Upper lobe of left lung (tissue), 6 donors: ENCODE results near the gene RHBDF1. TPM values are rescaled to one million over a fixed set of nuclear protein-coding genes. Genes with fewer than 3 reads are reported as not detected.
"Not testable (repeated sequence)": the region's sequence is repeated elsewhere in the genome, so short reads cannot be mapped to it uniquely, and the experiment has no call there.

Source experiments
- ATAC-seq, 2 donors: fragments of 200-7000 bp; cut with Tn5 transposase; one replicate each; pipeline ENCODE4 v1.9.1; 2022; ENCODE audit warnings: mild to moderate bottlenecking in 2 of 2, moderate library complexity in 2 of 2; ENCODE audit not compliant: low FRiP score in 2 of 2
- DNase-seq, 2 donors: peaks; one replicate each; pipeline ENCODE4 v3.0.0-alpha.2; 2019 to 2020
- H3K27ac ChIP-seq, 4 donors: fragments of 200-600 bp; sonication (generic); one replicate each; pipeline ENCODE4 v1.5.1; 2016 to 2019
- H3K27me3 ChIP-seq, 4 donors: fragments of 200-600 bp; sonication (generic); one replicate each; pipeline ENCODE4 v1.5.1; 2017 to 2019
- H3K36me3 ChIP-seq, 4 donors: fragments of 200-600 bp; sonication (generic); one replicate each; pipeline ENCODE4 v1.5.1; 2016 to 2019
- H3K4me1 ChIP-seq, 4 donors: fragments of 200-600 bp; sonication (generic); one replicate each; pipeline ENCODE4 v1.5.1; 2018 to 2019
- H3K4me3 ChIP-seq, 4 donors: fragments of 200-600 bp; sonication (generic); one replicate each; pipeline ENCODE4 v1.5.1; 2017 to 2019; ENCODE audit warnings: mild to moderate bottlenecking in 2 of 4, moderate library complexity in 1 of 4
- H3K9me3 ChIP-seq, 4 donors: fragments of 200-600 bp; sonication (generic); one replicate each; pipeline ENCODE4 v1.5.1; 2018 to 2019
- CTCF ChIP-seq, 6 experiments: fragments of 450-650 bp in 4 of 6; fragments of 200-600 bp in 2 of 6; sonication (generic) in 2 of 6; IDR thresholded peaks; one replicate each; pipeline ENCODE4 v1.5.1; 2016 to 2019; ENCODE audit warnings: antibody characterized with exemption in 6 of 6
- EP300 ChIP-seq, 4 donors: sonication (generic); formaldehyde crosslinking; IDR thresholded peaks; one replicate each; pipeline ENCODE4 v1.5.1; 2017; ENCODE audit warnings: antibody characterized with exemption in 4 of 4, control low read depth in 2 of 4
- POLR2A ChIP-seq, 4 donors: fragments of 450-650 bp; IDR thresholded peaks; one replicate each; pipeline ENCODE4 v1.5.1; 2016 to 2017; ENCODE audit warnings: antibody characterized with exemption in 4 of 4, mild to moderate bottlenecking in 2 of 4
- POLR2AphosphoS5 ChIP-seq, 2 donors: sonication (generic); formaldehyde crosslinking; IDR thresholded peaks; one replicate each; pipeline ENCODE4 v1.5.1; 2017; ENCODE audit warnings: antibody characterized with exemption in 2 of 2
- WGBS, 2 donors: methylation state at CpG; one replicate each; pipeline ENCODE4 v1.1.5; 2017 to 2018; 5-methylcytosine and 5-hydroxymethylcytosine counted together
- total RNA-seq, 6 donors: library from RNA; depleted of rRNA in 4 of 6; stranded (reverse); fragments of >200 nt in 4 of 6; gene quantifications; one replicate each; pipeline versions ENCODE4 v1.1.0 to v1.2.1, GENCODE V29; 2016 to 2021
- donor health status: DM: no; HTN: no; CAD: no; lungs with moderate emphysema.
- donor health status: DM: no; HTN: yes; CAD: no; lungs with severe emphysema.

Gene RHBDF1
- total RNA-seq, 6 donors from 2014 or later: 24.4 to 110 (median 46.3) TPM

GRCh38 chr16:35011-35677 is 37.3 kb downstream of the RHBDF1 start:
- WGBS, 2 donors: 55 to 66% methylated on average over 8 to 13 of the region's 17 CpGs
- Histone ChIP-seq H3K4me1 (peaks cover 0 to 19% (median 9%) of the 10 kb centered on the region in 4 donors), H3K36me3 (no peaks in the 10 kb centered on the region), H3K9me3 (no peaks in the 10 kb centered on the region), H3K27ac (peak overlapping the region in 3 of 4 donors; percentile 40 to 52 (median 44)), H3K4me3 (no peak overlapping the region), H3K27me3 (no peaks in the 10 kb centered on the region)
- ATAC-seq (peak; percentile 49 to 66), DNase-seq (peak; percentile 41 to 77)
- no peak for TF ChIP-seq EP300 (IDR thresholded peaks at IDR 0.05)
- no peak for TF ChIP-seq POLR2A (IDR thresholded peaks at IDR 0.05)

- Histone ChIP-seq H3K9me3 (no peaks in the 10 kb centered on the region), H3K36me3 (no peaks in the 10 kb centered on the region), H3K4me1 (peaks cover 0 to 19% (median 9%) of the 10 kb centered on the region in 4 donors), H3K4me3 (no peak overlapping the region), H3K27me3 (no peaks in the 10 kb centered on the region), H3K27ac (no peak overlapping the region)
- DNase-seq: no peak
- WGBS, 2 donors: 40 to 45% methylated on average over 5 to 6 of the region's 6 CpGs
- TF ChIP-seq POLR2AphosphoS5 (IDR thresholded peaks at IDR 0.05) (no peak), POLR2A (IDR thresholded peaks at IDR 0.05) (no peak), CTCF (IDR thresholded peaks at IDR 0.05) (no peak), EP300 (IDR thresholded peaks at IDR 0.05) (no peak)
- ATAC-seq: no peak
Observed at GRCh38 chr16:34648-34987, 37.8 kb downstream of the RHBDF1 start.

GRCh38 chr16:33877-34647 is 38.4 kb downstream of the RHBDF1 start:
- no peaks in the 10 kb centered on the region for H3K27me3 ChIP-seq
- no peak for DNase-seq
- ATAC-seq: no peak
- H3K4me1 ChIP-seq: peaks cover 0 to 13% (median 7%) of the 10 kb centered on the region in 4 donors
- WGBS, 2 donors: 86 to 89% methylated on average over 17 to 21 of the region's 21 CpGs
- H3K36me3 ChIP-seq: no peaks in the 10 kb centered on the region
- H3K27ac ChIP-seq: no peak overlapping the region
- TF ChIP-seq POLR2A (IDR thresholded peaks at IDR 0.05) (no peak), CTCF (IDR thresholded peaks at IDR 0.05) (no peak), POLR2AphosphoS5 (IDR thresholded peaks at IDR 0.05) (no peak), EP300 (IDR thresholded peaks at IDR 0.05) (no peak)
- H3K4me3 ChIP-seq: no peak overlapping the region
- H3K9me3 ChIP-seq: no peaks in the 10 kb centered on the region

GRCh38 chr16:33154-33876 is 39.1 kb downstream of the RHBDF1 start:
- not testable (repeated sequence) for DNase-seq, H3K4me3 ChIP-seq, H3K27ac ChIP-seq, H3K9me3 ChIP-seq, H3K27me3 ChIP-seq, H3K4me1 ChIP-seq, ATAC-seq, H3K36me3 ChIP-seq
- WGBS, 2 donors: 96% methylated on average over 5 of the region's 8 CpGs; no CpG with 5 or more reads in 1 of the 2 donors

GRCh38 chr16:30627-31026 is 41.8 kb downstream of the RHBDF1 start:
- H3K36me3 ChIP-seq, H3K4me1 ChIP-seq, H3K4me3 ChIP-seq, H3K27ac ChIP-seq, H3K27me3 ChIP-seq, H3K9me3 ChIP-seq, DNase-seq, ATAC-seq: not testable (repeated sequence)
- 86 to 100% methylated on average over 1 of the region's 7 CpGs for WGBS, 2 donors

- peak in 1 of 2 donors; percentile 31 for ATAC-seq
- not testable (repeated sequence) for H3K27me3 ChIP-seq, H3K27ac ChIP-seq, DNase-seq, H3K4me3 ChIP-seq, H3K9me3 ChIP-seq, H3K36me3 ChIP-seq, H3K4me1 ChIP-seq
- 40 to 80% methylated on average over 2 of the region's 5 CpGs for WGBS, 2 donors
Observed at GRCh38 chr16:25926-26348, 46.5 kb downstream of the RHBDF1 start.

- H3K4me3 ChIP-seq, H3K9me3 ChIP-seq, H3K27ac ChIP-seq, H3K27me3 ChIP-seq, H3K4me1 ChIP-seq, H3K36me3 ChIP-seq, DNase-seq: not testable (repeated sequence)
- WGBS, 2 donors: 88 to 95% methylated on average over 14 to 20 of the region's 22 CpGs
- peak in 1 of 2 donors; percentile 25 for ATAC-seq
Observed at GRCh38 chr16:24151-24550, 48.3 kb downstream of the RHBDF1 start.

GRCh38 chr16:20886-21285 is 51.5 kb downstream of the RHBDF1 start:
- not testable (repeated sequence) for DNase-seq, H3K27ac ChIP-seq, H3K4me3 ChIP-seq, H3K9me3 ChIP-seq, H3K27me3 ChIP-seq, H3K36me3 ChIP-seq, ATAC-seq, H3K4me1 ChIP-seq
- WGBS, 2 donors: 91 to 95% methylated on average over 11 to 12 of the region's 12 CpGs

GRCh38 chr16:17062-17765 is 55.2 kb downstream of the RHBDF1 start:
- H3K4me1 ChIP-seq, ATAC-seq, H3K9me3 ChIP-seq, H3K27ac ChIP-seq, H3K4me3 ChIP-seq, H3K36me3 ChIP-seq, H3K27me3 ChIP-seq: not testable (repeated sequence)
- DNase-seq: peak in 1 of 2 donors; percentile 46
- 92 to 96% methylated on average over 9 to 19 of the region's 20 CpGs for WGBS, 2 donors
